Measurements from ENCODE around the gene DMBX1. TPM values are rescaled to one million over a fixed set of nuclear protein-coding genes. Genes with fewer than 3 reads are reported as not detected.
A peak's percentile ranks its signal among the peaks of the same experiment; 100 is the strongest.

The DMBX1 gene
- total and polyA plus RNA-seq, 2 of the 13 experiments (the other 11 are each of a cell fraction or from before 2014, with no cell fraction given) = not detected

DNA sequence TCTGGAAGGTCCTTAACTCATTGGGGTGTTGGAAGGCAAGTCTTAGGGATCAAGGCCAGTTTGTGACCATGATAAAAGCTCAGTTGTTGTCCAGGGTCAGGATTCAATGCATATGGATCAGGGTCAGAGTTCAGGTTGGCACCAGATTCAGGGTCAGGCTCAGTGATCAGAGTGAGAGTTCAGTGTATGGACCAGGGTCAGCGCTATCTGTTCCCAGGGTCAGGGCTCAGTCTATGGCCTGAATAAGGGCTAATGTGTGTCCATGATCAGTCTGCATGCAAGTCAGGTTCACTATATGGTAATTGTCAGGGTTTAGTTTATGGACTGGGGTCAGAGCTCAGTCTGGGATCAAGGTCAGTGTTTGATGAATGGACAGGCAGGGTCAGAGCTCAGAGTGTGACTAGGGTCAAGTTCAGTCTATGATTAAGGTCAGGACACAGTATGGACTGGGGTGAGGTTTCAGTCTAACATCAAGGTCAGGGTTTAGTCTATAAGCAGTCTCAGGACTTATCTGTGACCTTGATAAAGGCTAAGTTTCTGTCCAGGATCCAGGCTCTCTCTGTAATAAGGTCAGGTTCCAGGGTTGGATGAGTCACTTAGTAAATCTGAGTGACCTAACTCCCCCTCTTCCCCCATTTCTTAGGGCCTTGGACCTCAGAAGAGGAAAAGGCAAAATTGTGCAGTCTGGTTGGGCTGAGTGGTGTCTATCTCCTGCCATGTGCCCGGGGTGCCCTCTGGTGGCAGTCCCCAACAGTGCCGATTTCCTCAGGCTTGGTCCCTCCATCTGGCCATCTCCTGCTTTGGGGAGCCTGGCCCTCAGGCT lies 38.0 kb downstream of the DMBX1 start (continued):
- TF ChIP-seq ZNF605 (CRISPR knock-in tag; IDR thresholded peaks at IDR 0.05) = peak; percentile 52; the same call in 1 of the 2 replicates
- TF ChIP-seq ZNF3 (CRISPR knock-in tag; IDR thresholded peaks at IDR 0.05) = no peak
- no peak for TF ChIP-seq NCOA5 (CRISPR knock-in tag; IDR thresholded peaks at IDR 0.05)
- no peak for TF ChIP-seq PLRG1 (conservative IDR thresholded peaks at IDR 0.05)
- TF ChIP-seq CENPT (CRISPR knock-in tag; IDR thresholded peaks at IDR 0.05; ENCODE audit: low read depth) = peak; percentile 42; the same call in 1 of the 2 replicates
- TF ChIP-seq BCL6 (CRISPR knock-in tag; IDR thresholded peaks at IDR 0.05) = peak; percentile 18
- TF ChIP-seq SKI (IDR thresholded peaks at IDR 0.05; ENCODE audit: partially characterized antibody) = peak; percentile 86
- TF ChIP-seq FOXC1 (CRISPR knock-in tag; IDR thresholded peaks at IDR 0.05; ENCODE audit: borderline replicate concordance) = no peak
- peak; percentile 63 for TF ChIP-seq XRCC5 (optimal IDR thresholded peaks at IDR 0.05; ENCODE audit: low read length)
- peak; percentile 54; the same call in 1 of the 2 replicates for TF ChIP-seq NR2F2 (IDR thresholded peaks at IDR 0.05; ENCODE audit: borderline replicate concordance, low read depth)
- no peak for TF ChIP-seq STAT5B (CRISPR knock-in tag; IDR thresholded peaks at IDR 0.05)
- TF ChIP-seq NR2F6 (IDR thresholded peaks at IDR 0.05) = peak; percentile 39; the same call in 1 of the 2 replicates
- TF ChIP-seq NR2F6 (CRISPR knock-in tag; IDR thresholded peaks at IDR 0.05) = no peak
- TF ChIP-seq, protein P1, sequence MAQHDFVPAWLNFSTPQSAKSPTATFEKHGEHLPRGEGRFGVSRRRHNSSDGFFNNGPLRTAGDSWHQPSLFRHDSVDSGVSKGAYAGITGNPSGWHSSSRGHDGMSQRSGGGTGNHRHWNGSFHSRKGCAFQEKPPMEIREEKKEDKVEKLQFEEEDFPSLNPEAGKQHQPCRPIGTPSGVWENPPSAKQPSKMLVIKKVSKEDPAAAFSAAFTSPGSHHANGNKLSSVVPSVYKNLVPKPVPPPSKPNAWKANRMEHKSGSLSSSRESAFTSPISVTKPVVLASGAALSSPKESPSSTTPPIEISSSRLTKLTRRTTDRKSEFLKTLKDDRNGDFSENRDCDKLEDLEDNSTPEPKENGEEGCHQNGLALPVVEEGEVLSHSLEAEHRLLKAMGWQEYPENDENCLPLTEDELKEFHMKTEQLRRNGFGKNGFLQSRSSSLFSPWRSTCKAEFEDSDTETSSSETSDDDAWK (CRISPR knock-in tag; IDR thresholded peaks at IDR 0.05) = no peak
- 0 out of 2 replicates have a peak, but pooled peaks have one; percentile 8 for TF ChIP-seq ZBTB46 (CRISPR knock-in tag; IDR thresholded peaks at IDR 0.05; ENCODE audit: borderline replicate concordance)
- TF ChIP-seq RXRB (CRISPR knock-in tag; IDR thresholded peaks at IDR 0.05; ENCODE audit: borderline replicate concordance) = no peak
- peak; percentile 80 for TF ChIP-seq RARA (CRISPR knock-in tag; IDR thresholded peaks at IDR 0.05)
- TF ChIP-seq CC2D1A (CRISPR knock-in tag; IDR thresholded peaks at IDR 0.05) = no peak
- TF ChIP-seq RXRA (CRISPR knock-in tag; IDR thresholded peaks at IDR 0.05) = peak; percentile 43; the same call in 1 of the 2 replicates
- no peak for TF ChIP-seq ZSCAN5A (CRISPR knock-in tag; IDR thresholded peaks at IDR 0.05; ENCODE audit: borderline replicate concordance)
- TF ChIP-seq MYNN (CRISPR knock-in tag; IDR thresholded peaks at IDR 0.05; ENCODE audit: low read depth) = no peak
- 0 out of 2 replicates have a peak, but pooled peaks have one; percentile 41 for TF ChIP-seq KDM2A (CRISPR knock-in tag; IDR thresholded peaks at IDR 0.05; ENCODE audit: borderline replicate concordance, low read depth)
- TF ChIP-seq THRA (CRISPR knock-in tag; IDR thresholded peaks at IDR 0.05; ENCODE audit: borderline replicate concordance) = peak; percentile 44; the same call in 1 of the 2 replicates
- TF ChIP-seq, protein P2, sequence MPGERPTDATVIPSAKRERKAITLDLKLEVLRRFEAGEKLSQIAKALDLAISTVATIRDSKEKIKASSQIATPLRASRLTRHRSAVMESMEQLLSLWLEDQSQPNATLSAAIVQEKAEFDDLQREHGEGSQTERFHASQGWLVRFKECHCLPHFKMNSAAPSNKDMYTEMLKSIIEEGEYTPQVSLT (CRISPR knock-in tag; IDR thresholded peaks at IDR 0.05; ENCODE audit: borderline replicate concordance, low read depth) = no peak
